GM12878 (cell line): ENCODE results near the gene HBQ1. TPM values are rescaled to one million over a fixed set of nuclear protein-coding genes. Genes with fewer than 3 reads are reported as not detected.
"Not testable (repeated sequence)": the region's sequence is repeated elsewhere in the genome, so short reads cannot be mapped to it uniquely, and the experiment has no call there.

Experiments used
- ATAC-seq: fragments of 200-7000 bp; cut with Tn5 transposase; 3 replicates; pipeline ENCODE4 v1.9.1; 2020; ENCODE audit warnings: mild to moderate bottlenecking, moderate library complexity
- BruUV-seq: library from RNA; stranded (reverse); fragments of 400-500 nt; replicated peaks from 2 replicates; lab custom pipeline; 2021; lab: Mats Ljungman, UMichigan
- CTCF ChIA-PET: fragments of 300-600 bp; sonication (Branson Sonifier 250); formaldehyde crosslinking; extraction: SDS; loops from one replicate; lab custom pipeline; 2021; ENCODE audit warnings: inconsistent platforms; lab: Yijun Ruan, JAX
- POLR2A ChIA-PET: fragments of 350-600 bp; formaldehyde crosslinking; extraction: SDS; loops from one replicate; lab custom pipeline; 2021; ENCODE audit warnings: inconsistent platforms; lab: Charles Lee
- RAD21 ChIA-PET: fragments of 300-600 bp; sonication (Branson Sonifier 250); formaldehyde crosslinking; loops from one replicate; lab custom pipeline; 2023; ENCODE audit warnings: antibody characterized with exemption; ENCODE audit not compliant: unreplicated experiment; lab: Charles Lee
- SMC1A ChIA-PET: fragments of 300-600 bp; sonication (Branson Sonifier 250); formaldehyde crosslinking; loops from one replicate; lab custom pipeline; 2023; ENCODE audit not compliant: unreplicated experiment, uncharacterized antibody; lab: Charles Lee
- DNase-seq: peaks from one replicate; pipeline ENCODE4 v3.0.0-alpha.2; 2011; ENCODE audit warnings: low read depth, low spot score
- FAIRE-seq: peaks from 3 replicates; lab custom pipeline; 2011; peaks lifted over from hg19 to GRCh38; lab: Jason Lieb, UNC
- H2AFZ ChIP-seq: 2 replicates; pipeline ENCODE4 v1.6.0; 2011; ENCODE audit warnings: low read depth, low read length, control low read depth; ENCODE audit not compliant: control insufficient read depth
- H3K27ac ChIP-seq: 2 replicates; pipeline ENCODE4 v1.5.1; 2011; ENCODE audit warnings: control low read depth; ENCODE audit not compliant: control insufficient read depth, insufficient read depth
- H3K27me3 ChIP-seq, 2 experiments: replicated peaks in 1 of 2; 2 replicates each; pipeline versions ENCODE4 v1.6.0 to v1.6.1; 2011; ENCODE audit warnings: low read length in 1 of 2; ENCODE audit not compliant: control insufficient read depth in 2 of 2, insufficient read depth in 2 of 2
- H3K36me3 ChIP-seq, 2 experiments: 2 replicates each; pipeline ENCODE4 v1.5.1; 2011; ENCODE audit warnings: low read length in 1 of 2; ENCODE audit not compliant: control insufficient read depth in 2 of 2, insufficient read depth in 2 of 2
- H3K4me1 ChIP-seq: 2 replicates; pipeline ENCODE4 v1.6.1; 2011; ENCODE audit warnings: mild to moderate bottlenecking, low read length, moderate library complexity, mixed read lengths; ENCODE audit not compliant: control insufficient read depth, insufficient read depth
- H3K4me2 ChIP-seq: 2 replicates; pipeline ENCODE4 v1.6.0; 2011; ENCODE audit warnings: control low read depth; ENCODE audit not compliant: control insufficient read depth, insufficient read depth
- H3K4me3 ChIP-seq: fragments of 200-600 bp; sonication (generic); 2 replicates; pipeline ENCODE4 v1.5.1; 2016
- H3K79me2 ChIP-seq: 2 replicates; pipeline ENCODE4 v1.6.0; 2011; ENCODE audit warnings: low read length; ENCODE audit not compliant: control insufficient read depth, insufficient read depth
- H3K9ac ChIP-seq: 2 replicates; pipeline ENCODE4 v1.8.0; 2011; ENCODE audit warnings: low read length, control low read depth, mixed read lengths; ENCODE audit not compliant: control insufficient read depth, insufficient read depth
- H3K9me3 ChIP-seq: replicated peaks from 3 replicates; pipeline ENCODE4 v1.5.1; 2011; ENCODE audit warnings: mild to moderate bottlenecking, low read length; ENCODE audit not compliant: control insufficient read depth, insufficient read depth
- H4K20me1 ChIP-seq: 2 replicates; pipeline ENCODE4 v1.6.0; 2011; ENCODE audit not compliant: control insufficient read depth, insufficient read depth
- CEBPB ChIP-seq, 2 experiments: fragments of 150-350 bp in 1 of 2; IDR thresholded peaks; 2 replicates each; pipeline ENCODE4 v1.6.1; 2012 to 2014; ENCODE audit warnings: low read depth in 2 of 2, low read length in 2 of 2, borderline replicate concordance in 1 of 2, inconsistent platforms in 1 of 2
- GABPA ChIP-seq: IDR thresholded peaks from 2 replicates; pipeline ENCODE4 v1.6.1; 2014; ENCODE audit warnings: antibody characterized with exemption, low read depth, mild to moderate bottlenecking, inconsistent platforms
- IKZF2 ChIP-seq, 2 experiments: fragments of 450-650 bp; IDR thresholded peaks; 2 replicates each; pipeline ENCODE4 v1.6.1; 2017; ENCODE audit warnings: mild to moderate bottlenecking in 2 of 2, moderate library complexity in 2 of 2
- MTA2 ChIP-seq: fragments of 450-650 bp; IDR thresholded peaks from 2 replicates; pipeline ENCODE4 v1.6.1; 2016; ENCODE audit warnings: low read depth, mild to moderate bottlenecking, moderate library complexity
- MXI1 ChIP-seq: fragments of 150-350 bp; IDR thresholded peaks from 2 replicates; pipeline ENCODE4 v1.6.1; 2011; ENCODE audit warnings: low read depth, mild to moderate bottlenecking, inconsistent platforms, low read length, improper control_type of control experiment
- MYB ChIP-seq: fragments of 150-350 bp; IDR thresholded peaks from 2 replicates; pipeline ENCODE4 v1.6.1; 2014; ENCODE audit warnings: mild to moderate bottlenecking, low read depth, low read length, borderline replicate concordance
- RELB ChIP-seq: fragments of 450-650 bp; IDR thresholded peaks from 2 replicates; pipeline ENCODE4 v1.6.1; 2017; ENCODE audit warnings: low read depth, mild to moderate bottlenecking, moderate library complexity
- SMC3 ChIP-seq: IDR thresholded peaks from 2 replicates; pipeline ENCODE4 v1.6.1; 2011; ENCODE audit warnings: low read length, improper control_type of control experiment, borderline replicate concordance
- SUPT20H ChIP-seq: IDR thresholded peaks from 2 replicates; pipeline ENCODE4 v1.6.1; 2011; ENCODE audit warnings: low read depth, mild to moderate bottlenecking, low read length, moderate library complexity, borderline replicate concordance; ENCODE audit not compliant: control insufficient read depth
- USF1 ChIP-seq: IDR thresholded peaks from 2 replicates; pipeline ENCODE4 v1.6.1; 2011; ENCODE audit warnings: borderline replicate concordance, low read depth, mild to moderate bottlenecking, moderate library complexity, mixed read lengths, low read length; ENCODE audit not compliant: insufficient read depth; ENCODE audit errors: extremely low read length
- WGBS: methylation state at CpG from one replicate; pipeline ENCODE4 v1.1.6; 2016; ENCODE audit warnings: low lambda C conversion rate; ENCODE audit not compliant: insufficient replicate concordance, insufficient coverage; ENCODE audit errors: missing lambda C conversion rate; 5-methylcytosine and 5-hydroxymethylcytosine counted together
- in situ Hi-C: fragments of 300-500 bp; cut with MboI; formaldehyde crosslinking; loops from 9 replicates; pipeline ENCODE4 v1.14.3; 2018; ENCODE audit warnings: mixed read lengths
- intact Hi-C: fragments of 100-400 bp; cut with micrococcal nuclease; formaldehyde crosslinking; loops from one replicate; pipeline ENCODE4 v1.14.2; 2022; ENCODE audit not compliant: unreplicated experiment
- polyA plus RNA-seq, 11 experiments: library from polyadenylated mRNA; depleted of rRNA in 4 of 11; unstranded in 6 of 11; stranded (reverse) in 5 of 11; fragments of >200 nt; fragmentation: Nextera tagmentation in 4 of 11; fragmentation: Illumina TruSeq in 1 of 11; extraction: Ambion mirVana in 4 of 11; extraction: Trizol in 1 of 11; gene quantifications; 1 replicate in 1 of 11; 2 replicates in 10 of 11; pipeline versions ENCODE4 v1.2.1 to v1.2.3, GENCODE V29; 2011 to 2016; ENCODE audit warnings: inconsistent platforms in 2 of 11, missing spikeins in 2 of 11, low read depth in 1 of 11
- total RNA-seq, 4 experiments: library from RNA; depleted of rRNA in 3 of 4; stranded (reverse); fragments of >200 nt in 3 of 4; fragmentation: Illumina TruSeq in 1 of 4; extraction: Trizol in 1 of 4; gene quantifications; 2 replicates each; pipeline versions ENCODE4 v1.2.1 to v1.2.3, GENCODE V29; 2013 to 2021

Gene HBQ1
- total and polyA plus RNA-seq, 10 of the 15 experiments (the other 5 are each of a cell fraction or from before 2014, with no cell fraction given): not detected

GRCh38 chr16:159136-159849 is 21.0 kb upstream of the HBQ1 start (continued):
- TF ChIP-seq USF1: no peak

GRCh38 chr16:160242-160641 is 20.0 kb upstream of the HBQ1 start:
- H3K79me2 ChIP-seq, DNase-seq, H3K9me3 ChIP-seq, intact Hi-C loops, in situ Hi-C loops, H2AFZ ChIP-seq, H3K36me3 ChIP-seq, CTCF ChIA-PET, H4K20me1 ChIP-seq, ATAC-seq, POLR2A ChIA-PET, RAD21 ChIA-PET, BruUV-seq, H3K27me3 ChIP-seq, H3K4me3 ChIP-seq, H3K27ac ChIP-seq, SMC1A ChIA-PET, H3K4me2 ChIP-seq, H3K9ac ChIP-seq, FAIRE-seq, H3K4me1 ChIP-seq: not testable (repeated sequence)
- WGBS: 42% methylated on average over 4 of the region's 20 CpGs

GRCh38 chr16:160691-161190 is 19.5 kb upstream of the HBQ1 start:
- CTCF ChIA-PET: no interaction called here
- in situ Hi-C loops (no loop called here), intact Hi-C loops (no loop called here)
- WGBS: 41% methylated on average over 18 of the region's 18 CpGs
- BruUV-seq: no TSS peak
- H3K4me1 ChIP-seq: peaks cover 3% of the 10 kb centered on the region; the same call in 1 of the 2 replicates
- H3K9ac ChIP-seq: no peak overlapping the region
- peaks cover 2 to 6% of the 10 kb centered on the region in 2 experiments; a peak in 3 of 4 replicates for H3K27me3 ChIP-seq
- H3K36me3 ChIP-seq: no peaks in the 10 kb centered on the region
- no peak for TF ChIP-seq SMC3
- TF ChIP-seq SUPT20H: no peak
- no peak for TF ChIP-seq IKZF2 (IDR thresholded peaks at IDR 0.05)
- no peak for TF ChIP-seq CEBPB (IDR thresholded peaks at IDR 0.05; ENCODE audit: borderline replicate concordance in 1 of 2, low read depth in 2 of 2, low read length in 2 of 2)
- no peak for TF ChIP-seq MTA2
- TF ChIP-seq GABPA: no peak
- no peak for TF ChIP-seq MXI1
- no peak for TF ChIP-seq MYB
- no peak for TF ChIP-seq RELB
- H2AFZ ChIP-seq: no peak overlapping the region
- no peak overlapping the region for H3K4me3 ChIP-seq
- no peaks in the 10 kb centered on the region for H3K9me3 ChIP-seq
- RAD21 ChIA-PET: no interaction called here
- POLR2A ChIA-PET: no interaction called here
- no peak for DNase-seq
- SMC1A ChIA-PET: no interaction called here
- no peaks in the 10 kb centered on the region for H4K20me1 ChIP-seq
- no peak overlapping the region for H3K27ac ChIP-seq
- no peak for FAIRE-seq
- no peaks in the 10 kb centered on the region for H3K79me2 ChIP-seq
- no peak for ATAC-seq
- H3K4me2 ChIP-seq: no peak overlapping the region
